Measurements from ENCODE around the gene HBA1. TPM values are rescaled to one million over a fixed set of nuclear protein-coding genes. Genes with fewer than 3 reads are reported as not detected.

Gene HBA1
- total and polyA plus RNA-seq, 10 donors: 77.8 to 25,333 (median 2,131) TPM

- no peaks in the 10 kb centered on the region for H3K27me3 ChIP-seq (replicated peaks in 1 of 7)
- H3K36me3 ChIP-seq: peaks cover 5 to 63% (median 52%) of the 10 kb centered on the region in 6 donors
- H3K4me3 ChIP-seq: no peak overlapping the region
- H3K27ac ChIP-seq: no peak overlapping the region
- intact Hi-C loops (cut with DNase I; ENCODE audit: low total_unique reads): no loop called here
- no peak for DNase-seq
- no peaks in the 10 kb centered on the region for H3K9me3 ChIP-seq
- 95 to 97% (median 97%) methylated on average over 7 to 8 of the region's 8 CpGs for WGBS, 5 donors
- peak in 1 of 3 donors; percentile 42 for TF ChIP-seq POLR2AphosphoS5 (IDR thresholded peaks at IDR 0.05)
- TF ChIP-seq CTCF (IDR thresholded peaks at IDR 0.05 in 8 of 11, conservative IDR thresholded peaks at IDR 0.05 in 3 of 11): no peak
- H3K4me1 ChIP-seq: no peaks in the 10 kb centered on the region
These were observed 10.8 kb downstream of the HBA1 start for GRCh38 chr16:187330-187729.

- Histone ChIP-seq H3K27me3 (replicated peaks in 1 of 7) (no peaks in the 10 kb centered on the region), H3K4me3 (no peak overlapping the region), H3K9me3 (no peaks in the 10 kb centered on the region), H3K27ac (no peak overlapping the region), H3K36me3 (peaks cover 5 to 77% (median 66%) of the 10 kb centered on the region in 6 donors), H3K4me1 (no peaks in the 10 kb centered on the region)
- peak in 1 of 11 experiments; percentile 23 for TF ChIP-seq CTCF (IDR thresholded peaks at IDR 0.05 in 8 of 11, conservative IDR thresholded peaks at IDR 0.05 in 3 of 11)
- TF ChIP-seq POLR2A (IDR thresholded peaks at IDR 0.05): no peak
- no peak for DNase-seq
- WGBS, 5 donors: 61 to 70% (median 64%) methylated on average over 8 of the region's 8 CpGs
- intact Hi-C loops (cut with DNase I; ENCODE audit: low total_unique reads): no loop called here
These were observed 12.2 kb downstream of the HBA1 start for GRCh38 chr16:188674-189073.

DNA sequence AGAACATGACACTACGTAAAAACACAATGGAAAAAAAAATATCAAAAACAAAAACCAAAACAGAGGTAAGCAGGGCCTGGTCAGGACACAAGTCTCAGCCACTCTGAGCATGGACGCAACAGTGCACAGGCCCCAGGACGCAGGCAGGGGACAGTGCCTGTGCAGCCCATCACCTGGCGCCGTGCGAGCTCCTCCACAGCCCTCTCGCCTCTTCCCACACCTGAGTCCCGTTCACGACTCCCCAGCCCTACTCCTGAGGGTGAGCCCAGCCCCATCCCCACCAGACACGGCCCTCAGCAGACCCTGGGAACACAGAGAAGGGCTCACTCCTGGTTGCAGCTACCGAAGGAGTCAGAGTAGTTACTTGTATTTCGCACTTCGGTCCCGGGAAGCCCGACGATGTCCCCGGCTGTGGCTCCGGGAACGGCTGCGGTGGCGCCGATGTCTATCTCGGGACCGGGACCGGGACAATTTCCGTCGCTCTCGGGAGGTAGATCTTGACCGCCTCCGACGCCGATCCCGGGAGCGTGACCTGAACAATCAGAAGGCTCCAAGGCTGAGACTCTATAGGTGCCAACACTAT is 13.2 kb downstream of the HBA1 start:
- WGBS, 5 donors: 94 to 97% (median 97%) methylated on average over 34 of the region's 34 CpGs
- Histone ChIP-seq H3K36me3 (peaks cover 5 to 87% (median 76%) of the 10 kb centered on the region in 6 donors), H3K27ac (no peak overlapping the region), H3K27me3 (replicated peaks in 1 of 7) (no peaks in the 10 kb centered on the region), H3K4me1 (no peaks in the 10 kb centered on the region), H3K4me3 (no peak overlapping the region), H3K9me3 (no peaks in the 10 kb centered on the region)
- no peak for TF ChIP-seq CTCF (IDR thresholded peaks at IDR 0.05 in 8 of 11, conservative IDR thresholded peaks at IDR 0.05 in 3 of 11)
- TF ChIP-seq POLR2A (IDR thresholded peaks at IDR 0.05): no peak
- peak in 1 of 3 donors; percentile 60 for TF ChIP-seq POLR2AphosphoS5 (IDR thresholded peaks at IDR 0.05)
- DNase-seq: no peak
- intact Hi-C loops (cut with DNase I; ENCODE audit: low total_unique reads): no loop called here

GRCh38 chr16:191831-192230 is 15.4 kb downstream of the HBA1 start:
- TF ChIP-seq CTCF (IDR thresholded peaks at IDR 0.05 in 8 of 11, conservative IDR thresholded peaks at IDR 0.05 in 3 of 11): no peak
- no peak for TF ChIP-seq POLR2AphosphoS5 (IDR thresholded peaks at IDR 0.05)
- TF ChIP-seq POLR2A (IDR thresholded peaks at IDR 0.05): no peak
- no peaks in the 10 kb centered on the region for H3K9me3 ChIP-seq
- no peak for DNase-seq
- H3K4me3 ChIP-seq: no peak overlapping the region
- 90 to 97% (median 95%) methylated on average over 4 of the region's 4 CpGs for WGBS, 5 donors
- H3K4me1 ChIP-seq: no peaks in the 10 kb centered on the region
- intact Hi-C loops (cut with DNase I; ENCODE audit: low total_unique reads): no loop called here
- H3K27me3 ChIP-seq (replicated peaks in 1 of 7): no peaks in the 10 kb centered on the region
- peaks cover 8 to 98% (median 97%) of the 10 kb centered on the region in 6 donors for H3K36me3 ChIP-seq
- H3K27ac ChIP-seq: no peak overlapping the region

All from spleen (tissue), 11 donors.